Measurements from ENCODE around the gene DENND5B.

- no peak for TF ChIP-seq REST (IDR thresholded peaks at IDR 0.05)
- TF ChIP-seq EHMT2 (IDR thresholded peaks at IDR 0.05; ENCODE audit: low read depth): no peak
- TF ChIP-seq KDM1A (IDR thresholded peaks at IDR 0.05; ENCODE audit: low read depth): no peak
- TF ChIP-seq CTCF (IDR thresholded peaks at IDR 0.05): no peak
- TF ChIP-seq CBX2 (IDR thresholded peaks at IDR 0.05; ENCODE audit: borderline replicate concordance, low read depth): no peak
- TF ChIP-seq RNF2 (IDR thresholded peaks at IDR 0.05; ENCODE audit: borderline replicate concordance, low read depth): no peak
- TF ChIP-seq RAD21 (conservative IDR thresholded peaks at IDR 0.05 in 1 of 2, IDR thresholded peaks at IDR 0.05 in 1 of 2): no peak
- no peak for TF ChIP-seq GATA3 (IDR thresholded peaks at IDR 0.05; ENCODE audit: borderline replicate concordance)
- TF ChIP-seq SREBF2 (IDR thresholded peaks at IDR 0.05): no peak
- TF ChIP-seq EP300 (IDR thresholded peaks at IDR 0.05): no peak
- no peak for TF ChIP-seq MAX (IDR thresholded peaks at IDR 0.05)
- TF ChIP-seq MAZ (IDR thresholded peaks at IDR 0.05; ENCODE audit: borderline replicate concordance, low read depth, low read length): no peak
- no peak for TF ChIP-seq JUNB (IDR thresholded peaks at IDR 0.05)
Measured at GRCh38 chr12:31471051-31471450, 119.9 kb downstream of the DENND5B start.

Measured in A549 (cell line).